Measurements from ENCODE around the gene RYR3. TPM values are rescaled to one million over a fixed set of nuclear protein-coding genes. Genes with fewer than 3 reads are reported as not detected.

RYR3 gene
- total and polyA plus RNA-seq, 7 donors = 2.5 to 159 (median 24.0) TPM

DNA sequence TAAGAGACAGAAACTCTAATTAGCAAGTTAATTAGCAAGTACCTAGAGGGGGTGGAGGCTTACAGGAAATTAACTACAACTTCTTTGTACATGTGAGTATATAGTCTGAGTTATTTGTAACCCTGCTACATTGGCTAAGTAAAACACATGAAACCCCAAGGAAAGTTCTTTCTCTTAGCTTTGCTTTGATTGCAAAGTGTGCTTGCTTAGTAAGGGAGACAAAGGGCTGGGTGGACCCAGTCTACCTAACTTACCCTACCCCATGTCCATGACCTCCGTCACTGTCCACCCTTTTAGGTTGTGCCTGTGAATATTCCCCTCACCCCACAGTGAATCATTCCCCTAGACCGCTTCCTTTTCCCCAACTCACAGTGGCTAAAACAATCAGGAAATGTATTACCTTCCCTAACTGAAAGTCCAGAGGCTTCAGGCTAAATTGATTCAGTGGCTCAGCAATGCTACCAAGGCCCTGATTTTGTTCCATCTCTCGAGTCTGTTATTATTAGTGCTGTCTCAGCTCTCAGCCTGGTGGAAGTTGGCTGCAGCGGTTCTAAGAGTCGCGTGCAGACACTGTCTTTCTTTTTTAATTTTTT, 31.1 kb upstream of the RYR3 start:
- no peaks in the 10 kb centered on the region for H3K4me1 ChIP-seq
- no peaks in the 10 kb centered on the region for H3K9me3 ChIP-seq
- peaks cover 0 to 2% (median 0%) of the 10 kb centered on the region in 3 donors for H3K27me3 ChIP-seq (ENCODE audit: insufficient read depth in 3 of 3, low read length in 2 of 3)
- no peaks in the 10 kb centered on the region for H3K36me3 ChIP-seq (ENCODE audit: insufficient read depth in 1 of 2, low read depth in 1 of 2)
- TF ChIP-seq, protein P1, sequence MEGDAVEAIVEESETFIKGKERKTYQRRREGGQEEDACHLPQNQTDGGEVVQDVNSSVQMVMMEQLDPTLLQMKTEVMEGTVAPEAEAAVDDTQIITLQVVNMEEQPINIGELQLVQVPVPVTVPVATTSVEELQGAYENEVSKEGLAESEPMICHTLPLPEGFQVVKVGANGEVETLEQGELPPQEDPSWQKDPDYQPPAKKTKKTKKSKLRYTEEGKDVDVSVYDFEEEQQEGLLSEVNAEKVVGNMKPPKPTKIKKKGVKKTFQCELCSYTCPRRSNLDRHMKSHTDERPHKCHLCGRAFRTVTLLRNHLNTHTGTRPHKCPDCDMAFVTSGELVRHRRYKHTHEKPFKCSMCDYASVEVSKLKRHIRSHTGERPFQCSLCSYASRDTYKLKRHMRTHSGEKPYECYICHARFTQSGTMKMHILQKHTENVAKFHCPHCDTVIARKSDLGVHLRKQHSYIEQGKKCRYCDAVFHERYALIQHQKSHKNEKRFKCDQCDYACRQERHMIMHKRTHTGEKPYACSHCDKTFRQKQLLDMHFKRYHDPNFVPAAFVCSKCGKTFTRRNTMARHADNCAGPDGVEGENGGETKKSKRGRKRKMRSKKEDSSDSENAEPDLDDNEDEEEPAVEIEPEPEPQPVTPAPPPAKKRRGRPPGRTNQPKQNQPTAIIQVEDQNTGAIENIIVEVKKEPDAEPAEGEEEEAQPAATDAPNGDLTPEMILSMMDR (IDR thresholded peaks at IDR 0.05) = no peak
- no peak overlapping the region for H3K4me3 ChIP-seq
- 83 to 92% (median 85%) methylated on average over 6 of the region's 6 CpGs for WGBS, 3 donors
- no peak overlapping the region for H3K27ac ChIP-seq
- DNase-seq (no peak), ATAC-seq (no peak)
- intact Hi-C loops (cut with DNase I) = no loop called here

GRCh38 chr15:33282226-33283020, 28.3 kb upstream of the RYR3 start:
- Histone ChIP-seq H3K36me3 (ENCODE audit: insufficient read depth in 1 of 2, low read depth in 1 of 2) (no peaks in the 10 kb centered on the region), H3K4me3 (no peak overlapping the region), H3K27me3 (ENCODE audit: insufficient read depth in 3 of 3, low read length in 2 of 3) (peaks cover 0 to 2% (median 0%) of the 10 kb centered on the region in 3 donors), H3K4me1 (no peaks in the 10 kb centered on the region), H3K9me3 (no peaks in the 10 kb centered on the region), H3K27ac (no peak overlapping the region)
- intact Hi-C loops (cut with DNase I) = no loop called here
- no peak for ATAC-seq
- WGBS, 3 donors = 66 to 80% (median 80%) methylated on average over 6 of the region's 6 CpGs
- TF ChIP-seq, protein P1 (IDR thresholded peaks at IDR 0.05) = no peak
- DNase-seq = no peak

- Histone ChIP-seq H3K4me1 (no peaks in the 10 kb centered on the region), H3K27ac (no peak overlapping the region), H3K36me3 (ENCODE audit: insufficient read depth in 1 of 2, low read depth in 1 of 2) (no peaks in the 10 kb centered on the region), H3K9me3 (no peaks in the 10 kb centered on the region), H3K27me3 (ENCODE audit: insufficient read depth in 3 of 3, low read length in 2 of 3) (peaks cover 0 to 2% (median 0%) of the 10 kb centered on the region in 3 donors), H3K4me3 (no peak overlapping the region)
- DNase-seq (no peak), ATAC-seq (no peak)
- 83 to 93% (median 88%) methylated on average over 2 of the region's 2 CpGs for WGBS, 3 donors
- intact Hi-C loops (cut with DNase I) = no loop called here
- TF ChIP-seq, protein P1 (IDR thresholded peaks at IDR 0.05) = no peak
Observed at GRCh38 chr15:33283576-33283975, 27.2 kb upstream of the RYR3 start.

- no peaks in the 10 kb centered on the region for H3K36me3 ChIP-seq (ENCODE audit: insufficient read depth in 1 of 2, low read depth in 1 of 2)
- no peaks in the 10 kb centered on the region for H3K4me1 ChIP-seq
- DNase-seq (no peak), ATAC-seq (no peak)
- intact Hi-C loops (cut with DNase I) = no loop called here
- H3K4me3 ChIP-seq = no peak overlapping the region
- peaks cover 0 to 2% (median 0%) of the 10 kb centered on the region in 3 donors for H3K27me3 ChIP-seq (ENCODE audit: insufficient read depth in 3 of 3, low read length in 2 of 3)
- 68 to 76% (median 70%) methylated on average over 1 of the region's 1 CpG for WGBS, 3 donors
- no peak overlapping the region for H3K27ac ChIP-seq
- no peaks in the 10 kb centered on the region for H3K9me3 ChIP-seq
- TF ChIP-seq, protein P1 (IDR thresholded peaks at IDR 0.05) = no peak
Observed at GRCh38 chr15:33284336-33284735, 26.4 kb upstream of the RYR3 start.

Measured in psoas muscle (tissue), 8 donors.